ENCODE measurements around the gene UGGT1.

UGGT1 gene

GRCh38 chr2:128103407-128103806, 12.4 kb downstream of the UGGT1 start:
- H3K23ac ChIP-seq (ENCODE audit: low read length): no peak overlapping the region

DNA sequence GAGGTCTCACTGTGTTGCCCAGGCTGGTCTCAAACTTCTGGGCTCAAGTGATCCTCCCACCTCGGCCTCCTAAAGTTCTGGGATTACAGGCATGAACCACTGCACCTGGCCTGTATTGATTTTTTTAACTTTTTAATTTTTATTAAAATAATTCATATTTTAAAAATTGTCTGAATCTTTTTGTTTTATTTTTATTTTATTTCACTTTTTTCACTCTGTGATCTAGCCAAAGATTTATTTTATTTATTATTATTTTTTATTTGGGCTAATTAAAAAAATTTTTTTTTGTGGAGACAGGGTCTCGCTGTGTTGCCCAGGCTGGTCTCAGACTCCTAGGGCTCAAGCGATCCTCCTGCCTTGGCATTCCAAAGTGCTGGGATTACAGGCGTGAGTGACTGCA, 14.1 kb downstream of the UGGT1 start:
- Histone ChIP-seq H3K9me3 (ENCODE audit: insufficient read depth, low read depth, low read length) (no peaks in the 10 kb centered on the region), H3K79me2 (ENCODE audit: control insufficient read depth, insufficient read depth, low read length, poor library complexity) (no peaks in the 10 kb centered on the region), H3K14ac (ENCODE audit: low read length) (no peak overlapping the region), H3K18ac (ENCODE audit: low read length) (no peak overlapping the region), H4K91ac (ENCODE audit: low read depth, low read length) (no peak overlapping the region), H2BK120ac (ENCODE audit: insufficient read depth, low read length, poor library complexity) (no peak overlapping the region), H3K4me2 (ENCODE audit: low read length) (no peak overlapping the region), H4K12ac (ENCODE audit: low read depth, low read length) (no peak overlapping the region), H4K8ac (ENCODE audit: low read depth, low read length) (no peak overlapping the region), H2BK12ac (ENCODE audit: low read length) (no peak overlapping the region), H3K23ac (ENCODE audit: low read length) (no peak overlapping the region), H3K79me1 (ENCODE audit: low read length) (no peaks in the 10 kb centered on the region), H3K4me1 (ENCODE audit: control insufficient read depth in 1 of 2, insufficient read depth in 2 of 2, low read length in 2 of 2) (no peaks in the 10 kb centered on the region), H2AK5ac (ENCODE audit: low read length) (no peak overlapping the region), H2BK5ac (ENCODE audit: low read depth, low read length, poor library complexity) (no peak overlapping the region), H3K4ac (ENCODE audit: low read depth, low read length) (no peak overlapping the region), H2AFZ (ENCODE audit: insufficient read depth, low read length, poor library complexity) (no peak overlapping the region), H3K4me3 (ENCODE audit: low read depth, low read length) (no peak overlapping the region), H3K9ac (ENCODE audit: low read length) (no peak overlapping the region), H3K27me3 (ENCODE audit: insufficient read depth, low read length) (no peaks in the 10 kb centered on the region), H3K27ac (ENCODE audit: low read depth, low read length) (no peak overlapping the region), H3K36me3 (ENCODE audit: control insufficient read depth in 1 of 2, insufficient read depth in 2 of 2, low read length in 2 of 2) (peaks cover 7 to 9% of the 10 kb centered on the region in 2 experiments)
- no CpG with 5 or more reads among the region's 4 CpGs for WGBS (ENCODE audit: extremely low coverage, insufficient coverage, insufficient read length)
- DNase-seq: no peak

More at GRCh38 chr2:128103407-128103806, 12.4 kb downstream of the UGGT1 start:
- Histone ChIP-seq H3K4ac (ENCODE audit: low read depth, low read length) (no peak overlapping the region), H3K27me3 (ENCODE audit: insufficient read depth, low read length) (no peaks in the 10 kb centered on the region), H2AK5ac (ENCODE audit: low read length) (no peak overlapping the region), H4K8ac (ENCODE audit: low read depth, low read length) (no peak overlapping the region), H3K79me2 (ENCODE audit: control insufficient read depth, insufficient read depth, low read length, poor library complexity) (no peaks in the 10 kb centered on the region), H3K27ac (ENCODE audit: low read depth, low read length) (no peak overlapping the region), H4K12ac (ENCODE audit: low read depth, low read length) (no peak overlapping the region), H3K18ac (ENCODE audit: low read length) (no peak overlapping the region), H2AFZ (ENCODE audit: insufficient read depth, low read length, poor library complexity) (no peak overlapping the region), H3K9ac (ENCODE audit: low read length) (no peak overlapping the region), H3K14ac (ENCODE audit: low read length) (no peak overlapping the region), H3K79me1 (ENCODE audit: low read length) (no peaks in the 10 kb centered on the region), H3K9me3 (ENCODE audit: insufficient read depth, low read depth, low read length) (no peaks in the 10 kb centered on the region), H3K36me3 (ENCODE audit: control insufficient read depth in 1 of 2, insufficient read depth in 2 of 2, low read length in 2 of 2) (peaks cover 8 to 11% of the 10 kb centered on the region in 2 experiments), H3K4me1 (ENCODE audit: control insufficient read depth in 1 of 2, insufficient read depth in 2 of 2, low read length in 2 of 2) (no peaks in the 10 kb centered on the region), H2BK5ac (ENCODE audit: low read depth, low read length, poor library complexity) (no peak overlapping the region), H3K4me2 (ENCODE audit: low read length) (no peak overlapping the region), H4K91ac (ENCODE audit: low read depth, low read length) (no peak overlapping the region), H2BK120ac (ENCODE audit: insufficient read depth, low read length, poor library complexity) (no peak overlapping the region), H3K4me3 (ENCODE audit: low read depth, low read length) (no peak overlapping the region), H2BK12ac (ENCODE audit: low read length) (no peak overlapping the region)
- WGBS (ENCODE audit: extremely low coverage, insufficient coverage, insufficient read length): no CpG with 5 or more reads among the region's 1 CpG
- DNase-seq: no peak

DNA sequence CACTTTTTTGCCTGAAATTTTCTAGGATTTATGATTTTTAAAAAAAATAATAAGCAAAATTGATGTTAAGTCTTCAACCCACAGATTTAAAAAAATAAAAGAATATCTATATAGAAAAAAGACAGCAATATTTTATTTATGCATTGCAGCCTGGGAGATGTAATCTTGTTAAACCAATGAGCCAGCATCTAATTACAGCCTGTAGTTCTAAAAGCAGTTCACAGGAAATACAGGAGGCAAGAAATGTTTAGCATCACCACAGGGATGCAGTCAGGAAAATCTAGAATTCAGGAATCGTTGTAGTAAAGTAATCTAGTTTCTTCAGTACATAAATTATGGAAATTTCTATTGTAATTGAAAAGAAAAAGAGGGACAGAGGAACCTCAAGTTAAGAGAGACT, 17.2 kb downstream of the UGGT1 start:
- Histone ChIP-seq H3K4me1 (ENCODE audit: control insufficient read depth in 1 of 2, insufficient read depth in 2 of 2, low read length in 2 of 2) (no peaks in the 10 kb centered on the region), H2AK5ac (ENCODE audit: low read length) (no peak overlapping the region), H3K79me2 (ENCODE audit: control insufficient read depth, insufficient read depth, low read length, poor library complexity) (no peaks in the 10 kb centered on the region), H4K8ac (ENCODE audit: low read depth, low read length) (no peak overlapping the region), H3K4me2 (ENCODE audit: low read length) (no peak overlapping the region), H3K9ac (ENCODE audit: low read length) (no peak overlapping the region), H3K27me3 (ENCODE audit: insufficient read depth, low read length) (no peaks in the 10 kb centered on the region), H3K14ac (ENCODE audit: low read length) (no peak overlapping the region), H2AFZ (ENCODE audit: insufficient read depth, low read length, poor library complexity) (no peak overlapping the region), H3K4ac (ENCODE audit: low read depth, low read length) (no peak overlapping the region), H3K4me3 (ENCODE audit: low read depth, low read length) (no peak overlapping the region), H3K18ac (ENCODE audit: low read length) (no peak overlapping the region), H3K27ac (ENCODE audit: low read depth, low read length) (no peak overlapping the region), H4K12ac (ENCODE audit: low read depth, low read length) (no peak overlapping the region), H2BK120ac (ENCODE audit: insufficient read depth, low read length, poor library complexity) (no peak overlapping the region), H3K36me3 (ENCODE audit: control insufficient read depth in 1 of 2, insufficient read depth in 2 of 2, low read length in 2 of 2) (peaks cover 12 to 15% of the 10 kb centered on the region in 2 experiments), H4K91ac (ENCODE audit: low read depth, low read length) (no peak overlapping the region), H2BK12ac (ENCODE audit: low read length) (no peak overlapping the region), H3K23ac (ENCODE audit: low read length) (no peak overlapping the region), H2BK5ac (ENCODE audit: low read depth, low read length, poor library complexity) (no peak overlapping the region), H3K79me1 (ENCODE audit: low read length) (no peaks in the 10 kb centered on the region), H3K9me3 (ENCODE audit: insufficient read depth, low read depth, low read length) (peaks cover 3% of the 10 kb centered on the region)
- no peak for DNase-seq
- WGBS (ENCODE audit: extremely low coverage, insufficient coverage, insufficient read length): no CpG with 5 or more reads among the region's 1 CpG

DNA sequence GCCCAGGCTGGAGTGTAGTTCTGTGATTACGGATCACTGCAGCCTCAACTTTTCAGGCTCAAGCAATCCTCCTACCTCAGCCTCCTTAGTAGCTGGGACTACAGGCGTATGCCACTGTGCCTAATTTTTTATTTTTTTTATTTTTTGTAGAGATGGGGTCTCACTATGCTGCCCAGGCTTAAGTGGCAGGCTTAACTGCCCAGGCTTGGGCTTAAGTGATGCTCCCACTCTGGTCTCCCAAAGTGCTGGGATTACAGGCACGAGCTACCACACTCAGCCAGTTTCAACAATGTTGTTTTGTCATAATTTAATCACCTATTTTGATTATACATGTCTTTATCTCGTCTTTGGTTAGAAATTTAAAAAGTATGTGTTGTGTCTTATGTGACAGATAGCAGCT, 18.2 kb downstream of the UGGT1 start:
- no peak overlapping the region for H3K4me3 ChIP-seq (ENCODE audit: low read depth, low read length)
- H2AFZ ChIP-seq (ENCODE audit: insufficient read depth, low read length, poor library complexity): no peak overlapping the region
- no peak overlapping the region for H4K91ac ChIP-seq (ENCODE audit: low read depth, low read length)
- no peak overlapping the region for H3K9ac ChIP-seq (ENCODE audit: low read length)
- H3K18ac ChIP-seq (ENCODE audit: low read length): no peak overlapping the region
- no peak overlapping the region for H2AK5ac ChIP-seq (ENCODE audit: low read length)
- no peak overlapping the region for H3K27ac ChIP-seq (ENCODE audit: low read depth, low read length)
- peaks cover 3% of the 10 kb centered on the region for H3K9me3 ChIP-seq (ENCODE audit: insufficient read depth, low read depth, low read length)
- no peak overlapping the region for H2BK5ac ChIP-seq (ENCODE audit: low read depth, low read length, poor library complexity)
- H3K4ac ChIP-seq (ENCODE audit: low read depth, low read length): no peak overlapping the region
- no peaks in the 10 kb centered on the region for H3K27me3 ChIP-seq (ENCODE audit: insufficient read depth, low read length)
- no peaks in the 10 kb centered on the region for H3K4me1 ChIP-seq (ENCODE audit: control insufficient read depth in 1 of 2, insufficient read depth in 2 of 2, low read length in 2 of 2)
- DNase-seq: no peak
- no peak overlapping the region for H2BK120ac ChIP-seq (ENCODE audit: insufficient read depth, low read length, poor library complexity)
- no peak overlapping the region for H2BK12ac ChIP-seq (ENCODE audit: low read length)
- peaks cover 13 to 15% of the 10 kb centered on the region in 2 experiments for H3K36me3 ChIP-seq (ENCODE audit: control insufficient read depth in 1 of 2, insufficient read depth in 2 of 2, low read length in 2 of 2)
- no peak overlapping the region for H4K8ac ChIP-seq (ENCODE audit: low read depth, low read length)
- WGBS (ENCODE audit: extremely low coverage, insufficient coverage, insufficient read length): no CpG with 5 or more reads among the region's 4 CpGs
- no peak overlapping the region for H3K4me2 ChIP-seq (ENCODE audit: low read length)
- no peak overlapping the region for H3K23ac ChIP-seq (ENCODE audit: low read length)
- H3K79me1 ChIP-seq (ENCODE audit: low read length): no peaks in the 10 kb centered on the region
- H4K12ac ChIP-seq (ENCODE audit: low read depth, low read length): no peak overlapping the region
- no peaks in the 10 kb centered on the region for H3K79me2 ChIP-seq (ENCODE audit: control insufficient read depth, insufficient read depth, low read length, poor library complexity)
- no peak overlapping the region for H3K14ac ChIP-seq (ENCODE audit: low read length)

Data from trophoblast cell (in vitro differentiated cells and primary cell).